HL-60 (cell line): Measurements from ENCODE around the gene MTHFD2.

Experiments used
- DNase-seq, 2 experiments: peaks; one replicate each; pipeline ENCODE4 v3.0.0-alpha.2; 2010 to 2020; ENCODE audit warnings: low read depth in 1 of 2, low spot score in 1 of 2
- H3K27ac ChIP-seq: fragments of 250-450 bp; sonication (Bioruptor Pico); replicated peaks from 2 replicates; pipeline ENCODE4 v1.5.1; 2020; ENCODE audit warnings: mild to moderate bottlenecking, moderate library complexity
- H3K27me3 ChIP-seq: fragments of 250-450 bp; sonication (Bioruptor Pico); 2 replicates; pipeline ENCODE4 v1.5.1; 2021; ENCODE audit warnings: mild to moderate bottlenecking, moderate library complexity; ENCODE audit not compliant: insufficient read depth, poor library complexity, severe bottlenecking
- H3K4me3 ChIP-seq: replicated peaks from 2 replicates; pipeline ENCODE4 v1.5.1; 2011; ENCODE audit warnings: mild to moderate bottlenecking, control low read depth, low read length; ENCODE audit not compliant: insufficient read depth
- GABPA ChIP-seq: IDR thresholded peaks from 2 replicates; pipeline ENCODE4 v1.6.1; 2012; ENCODE audit warnings: low read depth
- POLR2AphosphoS5 ChIP-seq: IDR thresholded peaks from 2 replicates; pipeline ENCODE4 v1.6.1; 2012; ENCODE audit warnings: low read depth
- SPI1 ChIP-seq: IDR thresholded peaks from 2 replicates; pipeline ENCODE4 v1.6.1; 2012; ENCODE audit warnings: low read depth, mild to moderate bottlenecking, borderline replicate concordance
- TF ChIP-seq, protein P1 (sequence below): IDR thresholded peaks from 2 replicates; pipeline ENCODE4 v1.6.1; 2012; ENCODE audit warnings: low read depth; ENCODE audit not compliant: insufficient replicate concordance
- TF ChIP-seq, protein P2 (sequence below): IDR thresholded peaks from one replicate; pipeline ENCODE4 v1.5.1; 2011; ENCODE audit warnings: low read length, control low read depth, inconsistent platforms; ENCODE audit not compliant: insufficient read depth

The MTHFD2 gene

DNA sequence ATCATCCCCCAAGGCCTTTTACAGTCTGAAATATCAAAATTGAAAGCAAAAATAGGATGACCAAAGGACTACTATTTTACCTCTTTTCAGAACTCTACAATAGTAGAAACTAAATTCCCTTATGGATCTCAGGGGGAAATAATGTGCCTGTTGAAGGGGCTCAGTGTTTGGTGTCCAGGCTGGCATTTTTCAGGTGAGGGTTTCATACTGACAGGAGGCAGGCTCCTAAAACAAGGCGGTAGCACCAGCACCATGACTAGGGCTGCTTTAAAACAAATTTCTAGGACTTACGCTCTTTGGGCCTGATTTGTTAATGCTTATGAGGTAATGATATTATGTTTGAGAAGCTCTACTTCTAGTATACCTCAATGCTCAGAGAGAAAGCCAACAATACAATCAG lies 45.5 kb upstream of the MTHFD2 start:
- Histone ChIP-seq H3K27me3 (no peaks in the 10 kb centered on the region), H3K27ac (no peak overlapping the region), H3K4me3 (no peak overlapping the region)
- TF ChIP-seq SPI1 = no peak
- DNase-seq = no peak

DNA sequence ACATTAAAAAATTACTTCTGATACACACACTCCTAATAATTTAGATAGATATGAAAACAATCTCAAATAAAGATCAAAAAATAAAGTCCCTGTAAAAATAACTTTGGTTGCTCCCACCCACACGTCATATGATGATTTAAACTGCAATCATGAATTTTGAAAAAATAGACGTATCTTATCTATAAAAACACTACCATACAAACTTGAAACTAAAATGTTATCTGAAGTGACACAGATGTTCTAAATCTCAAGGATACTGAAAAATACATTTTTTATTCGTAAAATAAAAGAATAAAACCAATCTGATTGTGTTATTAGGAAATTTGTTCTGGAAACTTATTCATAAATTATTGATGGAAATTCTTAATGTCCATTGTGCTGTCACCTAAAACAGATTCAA lies 42.6 kb upstream of the MTHFD2 start:
- DNase-seq = no peak
- Histone ChIP-seq H3K27ac (no peak overlapping the region), H3K4me3 (no peak overlapping the region), H3K27me3 (no peaks in the 10 kb centered on the region)
- TF ChIP-seq GABPA = no peak
- TF ChIP-seq, protein P1, sequence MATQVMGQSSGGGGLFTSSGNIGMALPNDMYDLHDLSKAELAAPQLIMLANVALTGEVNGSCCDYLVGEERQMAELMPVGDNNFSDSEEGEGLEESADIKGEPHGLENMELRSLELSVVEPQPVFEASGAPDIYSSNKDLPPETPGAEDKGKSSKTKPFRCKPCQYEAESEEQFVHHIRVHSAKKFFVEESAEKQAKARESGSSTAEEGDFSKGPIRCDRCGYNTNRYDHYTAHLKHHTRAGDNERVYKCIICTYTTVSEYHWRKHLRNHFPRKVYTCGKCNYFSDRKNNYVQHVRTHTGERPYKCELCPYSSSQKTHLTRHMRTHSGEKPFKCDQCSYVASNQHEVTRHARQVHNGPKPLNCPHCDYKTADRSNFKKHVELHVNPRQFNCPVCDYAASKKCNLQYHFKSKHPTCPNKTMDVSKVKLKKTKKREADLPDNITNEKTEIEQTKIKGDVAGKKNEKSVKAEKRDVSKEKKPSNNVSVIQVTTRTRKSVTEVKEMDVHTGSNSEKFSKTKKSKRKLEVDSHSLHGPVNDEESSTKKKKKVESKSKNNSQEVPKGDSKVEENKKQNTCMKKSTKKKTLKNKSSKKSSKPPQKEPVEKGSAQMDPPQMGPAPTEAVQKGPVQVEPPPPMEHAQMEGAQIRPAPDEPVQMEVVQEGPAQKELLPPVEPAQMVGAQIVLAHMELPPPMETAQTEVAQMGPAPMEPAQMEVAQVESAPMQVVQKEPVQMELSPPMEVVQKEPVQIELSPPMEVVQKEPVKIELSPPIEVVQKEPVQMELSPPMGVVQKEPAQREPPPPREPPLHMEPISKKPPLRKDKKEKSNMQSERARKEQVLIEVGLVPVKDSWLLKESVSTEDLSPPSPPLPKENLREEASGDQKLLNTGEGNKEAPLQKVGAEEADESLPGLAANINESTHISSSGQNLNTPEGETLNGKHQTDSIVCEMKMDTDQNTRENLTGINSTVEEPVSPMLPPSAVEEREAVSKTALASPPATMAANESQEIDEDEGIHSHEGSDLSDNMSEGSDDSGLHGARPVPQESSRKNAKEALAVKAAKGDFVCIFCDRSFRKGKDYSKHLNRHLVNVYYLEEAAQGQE = no peak
- no peak for TF ChIP-seq SPI1
- TF ChIP-seq, protein P2, sequence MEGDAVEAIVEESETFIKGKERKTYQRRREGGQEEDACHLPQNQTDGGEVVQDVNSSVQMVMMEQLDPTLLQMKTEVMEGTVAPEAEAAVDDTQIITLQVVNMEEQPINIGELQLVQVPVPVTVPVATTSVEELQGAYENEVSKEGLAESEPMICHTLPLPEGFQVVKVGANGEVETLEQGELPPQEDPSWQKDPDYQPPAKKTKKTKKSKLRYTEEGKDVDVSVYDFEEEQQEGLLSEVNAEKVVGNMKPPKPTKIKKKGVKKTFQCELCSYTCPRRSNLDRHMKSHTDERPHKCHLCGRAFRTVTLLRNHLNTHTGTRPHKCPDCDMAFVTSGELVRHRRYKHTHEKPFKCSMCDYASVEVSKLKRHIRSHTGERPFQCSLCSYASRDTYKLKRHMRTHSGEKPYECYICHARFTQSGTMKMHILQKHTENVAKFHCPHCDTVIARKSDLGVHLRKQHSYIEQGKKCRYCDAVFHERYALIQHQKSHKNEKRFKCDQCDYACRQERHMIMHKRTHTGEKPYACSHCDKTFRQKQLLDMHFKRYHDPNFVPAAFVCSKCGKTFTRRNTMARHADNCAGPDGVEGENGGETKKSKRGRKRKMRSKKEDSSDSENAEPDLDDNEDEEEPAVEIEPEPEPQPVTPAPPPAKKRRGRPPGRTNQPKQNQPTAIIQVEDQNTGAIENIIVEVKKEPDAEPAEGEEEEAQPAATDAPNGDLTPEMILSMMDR = no peak
- no peak for TF ChIP-seq POLR2AphosphoS5

DNA sequence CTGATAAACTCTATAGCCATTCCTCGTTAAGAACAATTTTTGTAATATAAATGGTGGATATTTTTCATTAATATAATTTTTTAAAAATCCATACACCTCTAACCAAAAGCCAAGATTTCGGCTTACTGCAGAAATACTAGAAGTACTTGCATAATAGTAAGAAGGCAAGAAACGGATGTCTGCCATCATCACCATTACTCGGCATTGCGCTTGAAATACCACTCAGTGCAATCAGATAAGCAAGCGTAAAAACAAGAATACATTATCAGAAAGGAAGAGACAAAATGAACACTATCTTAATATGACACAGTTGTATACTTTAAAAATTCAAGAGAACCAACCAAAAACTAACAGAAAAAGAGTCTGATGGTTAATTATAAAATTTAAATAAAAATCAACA lies 35.5 kb upstream of the MTHFD2 start:
- H3K4me3 ChIP-seq = no peak overlapping the region
- TF ChIP-seq, protein P2 = no peak
- TF ChIP-seq SPI1 = no peak
- TF ChIP-seq POLR2AphosphoS5 = no peak
- TF ChIP-seq GABPA = no peak
- TF ChIP-seq, protein P1 = no peak
- H3K27ac ChIP-seq = no peak overlapping the region
- H3K27me3 ChIP-seq = no peaks in the 10 kb centered on the region
- DNase-seq = no peak

DNA sequence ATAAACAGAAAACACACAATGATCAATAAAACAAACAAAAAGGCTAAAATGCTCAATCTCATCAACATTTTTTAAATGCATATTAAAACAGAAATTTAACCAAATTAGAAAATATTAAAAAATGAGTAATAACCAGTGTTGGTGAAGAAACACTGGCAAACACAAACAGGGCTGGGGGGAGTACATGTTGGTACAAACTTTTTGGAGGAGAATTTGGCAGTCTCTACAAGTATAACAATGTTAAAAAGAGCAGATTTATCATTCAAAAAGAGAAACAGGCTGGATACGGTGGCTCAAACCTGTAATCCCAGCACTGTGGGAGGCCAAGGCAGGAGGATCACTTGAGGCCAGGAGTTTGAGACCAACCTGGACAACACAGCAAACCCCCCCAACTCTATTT lies 33.7 kb upstream of the MTHFD2 start:
- TF ChIP-seq, protein P2 = no peak
- TF ChIP-seq, protein P1 = no peak
- no peak for TF ChIP-seq GABPA
- no peak for TF ChIP-seq SPI1
- TF ChIP-seq POLR2AphosphoS5 = no peak
- no peak for DNase-seq
- Histone ChIP-seq H3K27ac (no peak overlapping the region), H3K4me3 (no peak overlapping the region), H3K27me3 (no peaks in the 10 kb centered on the region)
